HG02938 (cell line): ENCODE results near the gene LPIN2.
"Not testable (repeated sequence)": the region's sequence is repeated elsewhere in the genome, so short reads cannot be mapped to it uniquely, and the experiment has no call there.

Experiments used
- ATAC-seq: cut with Tn5 transposase; IDR thresholded peaks from one replicate; pipeline ENCODE4 v1.9.1; 2021; ENCODE audit warnings: mild to moderate bottlenecking, moderate library complexity; ENCODE audit not compliant: unreplicated experiment

Gene LPIN2

GRCh38 chr18:3013024-3013804 is at the start of gene LPIN2:
Gene LPIN2 (minus strand): TSS chr18:3013144. CDS start chr18:2960840, 52,304 bp downstream.
- ATAC-seq = peak; percentile 90

- no peak for ATAC-seq
Measured at GRCh38 chr18:3061581-3062312, 48.8 kb upstream of the LPIN2 start.

- ATAC-seq = no peak
Measured at GRCh38 chr18:3060667-3061580, 48.0 kb upstream of the LPIN2 start.

- ATAC-seq = no peak
Measured at GRCh38 chr18:3059272-3059671, 46.3 kb upstream of the LPIN2 start.

GRCh38 chr18:3058328-3059191 is 45.6 kb upstream of the LPIN2 start:
- no peak for ATAC-seq

GRCh38 chr18:3057526-3057925 is 44.6 kb upstream of the LPIN2 start:
- ATAC-seq = no peak

GRCh38 chr18:3056311-3056710 is 43.4 kb upstream of the LPIN2 start:
- ATAC-seq = no peak

- ATAC-seq = no peak
Measured at GRCh38 chr18:3055816-3056215, 42.9 kb upstream of the LPIN2 start.

GRCh38 chr18:3055186-3055728 is 42.3 kb upstream of the LPIN2 start:
- no peak for ATAC-seq

GRCh38 chr18:3054780-3055179 is 41.8 kb upstream of the LPIN2 start:
- no peak for ATAC-seq

GRCh38 chr18:3054214-3054613 is 41.3 kb upstream of the LPIN2 start:
- ATAC-seq = no peak

GRCh38 chr18:3053081-3053480 is 40.1 kb upstream of the LPIN2 start:
- ATAC-seq = no peak

- ATAC-seq = no peak
Measured at GRCh38 chr18:3052411-3052758, 39.4 kb upstream of the LPIN2 start.

GRCh38 chr18:3051718-3052410 is 38.9 kb upstream of the LPIN2 start:
- no peak for ATAC-seq

GRCh38 chr18:3049897-3050454 is 37.0 kb upstream of the LPIN2 start:
- not testable (repeated sequence) for ATAC-seq

GRCh38 chr18:3048820-3049349 is 35.9 kb upstream of the LPIN2 start:
- no peak for ATAC-seq

- ATAC-seq = no peak
Measured at GRCh38 chr18:3048121-3048520, 35.2 kb upstream of the LPIN2 start.

- ATAC-seq = peak; percentile 59
Measured at GRCh38 chr18:3046216-3046808, 33.4 kb upstream of the LPIN2 start.
